Suppressor macrophage treated with lipopolysaccharide for 4 hours (primary cell): Measurements from ENCODE around the gene LMO2.
A peak's percentile ranks its signal among the peaks of the same experiment; 100 is the strongest.
"Not testable (repeated sequence)": the region's sequence is repeated elsewhere in the genome, so short reads cannot be mapped to it uniquely, and the experiment has no call there.

Source experiments
- DNase-seq: peaks from one replicate; pipeline ENCODE4 v3.0.0-alpha.2; 2020

Gene LMO2

GRCh38 chr11:33860926-33861325 is 30.9 kb downstream of the LMO2 start:
- DNase-seq: no peak

DNA sequence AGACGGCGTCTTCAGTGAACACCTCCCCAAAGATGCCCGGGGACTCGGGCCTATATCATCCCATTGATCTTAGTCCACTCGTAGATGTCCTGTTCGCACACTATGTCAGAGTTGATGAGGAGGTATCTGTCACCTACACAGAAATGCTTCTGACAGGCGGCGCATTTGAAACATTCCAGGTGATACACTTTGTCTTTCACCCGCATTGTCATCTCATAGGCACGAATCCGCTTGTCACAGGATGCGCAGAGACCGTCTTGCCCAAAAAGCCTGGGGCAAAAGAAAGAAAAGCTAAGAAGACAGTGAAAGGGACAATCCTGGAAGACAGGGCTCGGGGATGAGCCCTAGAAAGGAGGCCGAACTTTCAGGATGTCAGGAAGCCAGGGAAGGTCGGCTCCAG is 32.6 kb downstream of the LMO2 start:
- no peak for DNase-seq

DNA sequence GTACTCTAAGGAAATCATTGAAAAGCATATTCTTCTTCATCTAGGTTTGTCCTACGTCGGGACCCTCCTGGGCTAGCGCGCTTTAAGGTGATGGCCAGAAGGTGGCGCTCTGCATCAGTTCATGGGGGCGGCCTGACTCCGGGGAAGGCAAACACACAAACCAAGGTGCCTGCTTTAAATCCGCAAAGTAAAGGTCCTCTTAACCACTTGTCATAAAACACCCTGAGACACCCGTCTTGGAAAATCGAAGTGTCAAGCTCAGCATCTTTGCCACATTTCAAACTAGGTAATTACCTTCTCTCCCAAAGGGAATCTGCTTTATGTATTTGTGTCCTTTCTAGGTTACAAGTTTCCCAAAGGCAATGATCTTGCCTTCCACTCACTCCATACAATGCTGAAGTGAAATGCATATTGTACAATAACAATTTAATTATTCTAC is 33.9 kb downstream of the LMO2 start:
- DNase-seq: peak; percentile 88

- no peak for DNase-seq
Measured at GRCh38 chr11:33855500-33855899, 36.4 kb downstream of the LMO2 start.

GRCh38 chr11:33848717-33849390 is 43.0 kb downstream of the LMO2 start:
- DNase-seq: no peak

- DNase-seq: no peak
Measured at GRCh38 chr11:33847251-33847650, 44.6 kb downstream of the LMO2 start.

DNA sequence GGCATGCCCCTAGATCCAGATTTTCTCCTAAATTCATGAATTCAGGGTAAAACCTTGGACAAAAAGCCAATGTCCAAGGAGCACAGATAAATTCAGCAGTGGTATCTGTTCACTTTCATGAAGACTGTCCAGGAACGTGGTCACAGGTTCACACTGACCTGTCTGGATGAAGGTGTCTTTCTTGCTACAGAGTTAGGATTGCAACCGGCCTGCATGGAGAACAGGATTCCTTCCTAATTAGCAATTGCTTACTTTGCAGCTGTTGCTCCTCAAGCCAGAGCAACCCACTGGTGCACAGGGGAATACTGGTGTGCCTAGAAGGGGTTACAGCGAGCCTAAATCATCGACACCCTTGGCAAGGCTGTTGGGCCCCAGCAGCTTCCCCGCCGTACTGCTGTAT is 47.6 kb downstream of the LMO2 start:
- no peak for DNase-seq

DNA sequence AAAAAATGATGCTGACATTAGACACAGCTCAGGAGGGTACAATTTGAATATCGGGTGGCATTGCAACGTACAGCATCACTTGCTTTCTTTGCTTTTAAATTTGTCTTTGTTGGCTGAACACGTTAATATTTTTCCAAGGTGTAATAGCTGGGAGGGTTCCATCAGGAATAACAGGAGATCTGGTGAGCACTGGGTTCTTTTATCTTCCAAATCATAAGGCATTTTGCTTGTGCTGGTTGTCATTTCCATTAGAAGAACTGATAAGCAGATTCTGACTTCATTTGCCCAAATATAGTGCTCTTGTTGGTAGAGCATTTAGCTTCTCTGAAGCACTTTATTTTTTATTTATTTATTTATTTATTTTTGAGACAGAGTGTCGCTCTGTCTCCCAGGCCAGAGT is 48.9 kb downstream of the LMO2 start:
- DNase-seq: no peak

DNA sequence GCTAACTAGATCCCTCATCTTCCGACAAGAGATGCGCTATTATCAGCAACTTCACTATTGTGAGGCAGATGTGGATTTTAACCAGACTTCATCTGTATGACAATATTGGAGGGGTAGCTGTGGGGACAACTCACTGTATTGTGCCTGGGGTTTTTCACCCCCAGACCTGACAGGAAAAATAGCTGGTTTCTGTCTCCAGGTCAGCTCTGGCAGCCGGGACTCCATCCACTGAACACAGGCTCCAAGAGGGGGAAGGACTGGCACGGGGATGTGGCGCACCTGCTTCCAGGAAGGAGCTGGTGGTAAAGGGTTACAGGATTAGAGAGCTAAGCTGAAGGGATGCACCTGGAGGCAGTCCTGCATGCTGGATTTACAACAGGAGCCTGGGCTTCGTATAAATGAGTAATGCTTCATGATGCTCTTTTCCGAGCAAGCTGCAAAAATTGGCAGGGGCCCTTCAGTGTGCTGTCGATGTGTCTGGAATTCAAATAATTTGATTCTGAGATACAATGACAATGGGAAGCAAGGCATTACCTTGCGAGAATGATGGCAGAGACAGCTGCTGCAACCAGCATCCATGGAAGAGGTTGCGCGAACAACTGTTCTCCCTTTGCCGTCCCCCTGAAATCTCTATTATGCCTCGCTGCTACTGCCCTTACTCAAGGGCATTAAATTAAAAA is 49.5 kb downstream of the LMO2 start:
- no peak for DNase-seq

DNA sequence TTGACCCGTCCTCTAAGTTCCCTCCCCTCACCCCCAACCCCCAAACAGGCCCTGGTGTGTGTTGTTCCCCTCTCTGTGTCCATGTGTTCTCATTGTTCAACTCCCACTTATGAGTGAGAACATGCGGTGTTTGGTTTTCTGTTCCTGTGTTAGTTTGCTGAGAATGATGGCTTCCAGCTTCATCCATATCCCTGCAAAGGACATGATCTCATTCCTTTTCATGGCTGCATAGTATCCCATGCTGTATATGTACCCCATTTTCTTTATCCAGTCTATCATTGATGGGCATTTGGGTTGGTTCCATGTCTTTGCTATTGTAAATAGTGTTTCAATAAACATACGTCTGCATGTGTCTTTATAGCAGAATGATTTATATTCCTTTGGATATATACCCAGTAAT is 53.6 kb downstream of the LMO2 start:
- not testable (repeated sequence) for DNase-seq

- DNase-seq: not testable (repeated sequence)
Measured at GRCh38 chr11:33837334-33837733, 54.5 kb downstream of the LMO2 start.

- DNase-seq: peak; percentile 50
Measured at GRCh38 chr11:33835143-33835878, 56.6 kb downstream of the LMO2 start.

GRCh38 chr11:33832676-33833075 is 59.2 kb downstream of the LMO2 start:
- no peak for DNase-seq

GRCh38 chr11:33830903-33831648 is 60.8 kb downstream of the LMO2 start:
- no peak for DNase-seq

GRCh38 chr11:33829430-33830141 is 62.3 kb downstream of the LMO2 start:
- DNase-seq: peak; percentile 71

DNA sequence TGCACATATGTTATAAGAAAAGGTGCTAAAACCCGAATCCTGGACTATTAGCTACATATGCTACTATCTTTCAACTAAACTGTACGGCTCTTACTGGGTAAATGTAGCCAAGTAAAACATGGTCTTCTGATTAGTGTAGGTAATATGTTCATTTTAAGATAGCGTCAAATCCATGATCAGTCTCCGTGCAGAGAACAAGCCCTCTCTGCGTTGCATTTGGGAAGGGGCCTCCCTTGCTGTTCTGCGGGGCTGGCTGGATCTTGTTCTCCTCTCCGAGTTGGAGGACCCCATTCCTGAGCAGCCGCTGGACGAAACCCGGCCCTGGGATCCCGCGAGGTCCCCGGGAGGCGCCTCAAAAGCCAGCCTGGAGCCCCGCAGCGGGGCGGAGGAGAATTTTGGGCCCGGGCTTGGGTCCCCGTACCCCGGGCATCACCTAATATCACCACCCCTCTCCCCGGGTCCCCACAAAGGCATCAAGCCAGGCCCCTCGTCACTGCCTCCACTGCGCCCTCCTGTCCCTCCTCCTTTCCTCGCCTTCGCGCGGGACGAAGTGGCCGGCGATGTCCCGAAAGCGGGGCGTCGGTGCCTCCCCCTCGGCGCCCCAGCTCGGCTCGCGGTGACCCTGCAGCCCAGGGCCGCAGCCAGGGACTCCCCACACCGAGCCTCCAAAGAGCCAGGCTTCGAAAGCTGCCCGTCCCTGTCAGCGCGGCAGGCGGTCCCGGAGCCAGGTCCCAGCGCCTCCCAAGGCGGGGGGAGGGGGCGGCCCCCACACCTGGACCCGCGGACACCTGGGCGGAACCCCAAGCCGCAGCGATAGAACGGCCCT is 63.1 kb downstream of the LMO2 start:
- DNase-seq: no peak

- no peak for DNase-seq
Measured at GRCh38 chr11:33827206-33827605, 64.7 kb downstream of the LMO2 start.

GRCh38 chr11:33825854-33826560 is 65.9 kb downstream of the LMO2 start:
- DNase-seq: peak; percentile 36

- peak; percentile 14 for DNase-seq
Measured at GRCh38 chr11:33822981-33823380, 68.9 kb downstream of the LMO2 start.

DNA sequence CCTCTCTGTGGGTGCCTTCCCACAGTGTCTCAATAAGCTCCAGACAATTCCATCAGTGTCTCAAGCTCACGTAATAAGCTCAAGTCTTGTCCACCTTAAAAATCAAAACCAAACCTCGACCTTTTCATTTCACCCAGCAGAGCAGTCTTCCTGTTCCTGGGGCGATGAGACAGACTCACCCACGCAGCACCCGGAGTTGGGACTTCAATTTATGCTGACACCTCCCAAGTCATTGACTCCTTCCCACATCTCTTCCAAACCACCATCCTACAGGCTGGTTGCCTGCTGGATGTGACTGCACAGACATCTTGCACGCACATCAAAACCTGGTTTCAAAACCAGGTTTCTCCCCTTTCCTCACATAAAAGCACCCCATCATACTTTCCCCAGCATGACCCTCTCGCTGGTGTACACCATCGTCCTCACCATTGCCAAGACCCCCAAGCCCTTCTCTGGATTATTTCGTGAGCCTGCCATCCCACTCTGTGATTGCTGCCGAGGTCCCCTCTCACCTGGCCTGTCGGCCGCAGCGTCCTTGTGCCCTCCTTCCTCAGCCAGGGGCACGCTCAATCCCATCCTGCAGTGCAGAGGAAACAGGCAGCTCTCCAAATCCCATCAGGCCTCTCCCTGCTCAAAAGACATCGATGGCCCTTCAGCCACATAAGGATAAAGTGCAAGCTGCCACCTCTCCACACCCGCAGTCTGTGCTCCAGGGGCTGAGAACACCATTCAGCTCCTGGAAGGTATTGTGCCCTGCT is 72.4 kb downstream of the LMO2 start:
- DNase-seq: peak; percentile 15
